Activated CD4-positive, alpha-beta T cell treated with anti-CD3 and anti-CD28 coated beads for 24 hours (primary cell): ENCODE results near the gene FRMD3.

Source experiments
- DNase-seq, 2 donors: peaks; one replicate each; pipeline ENCODE4 v3.0.0-alpha.2; 2020; ENCODE audit warnings: low read depth in 2 of 2

Gene FRMD3

DNA sequence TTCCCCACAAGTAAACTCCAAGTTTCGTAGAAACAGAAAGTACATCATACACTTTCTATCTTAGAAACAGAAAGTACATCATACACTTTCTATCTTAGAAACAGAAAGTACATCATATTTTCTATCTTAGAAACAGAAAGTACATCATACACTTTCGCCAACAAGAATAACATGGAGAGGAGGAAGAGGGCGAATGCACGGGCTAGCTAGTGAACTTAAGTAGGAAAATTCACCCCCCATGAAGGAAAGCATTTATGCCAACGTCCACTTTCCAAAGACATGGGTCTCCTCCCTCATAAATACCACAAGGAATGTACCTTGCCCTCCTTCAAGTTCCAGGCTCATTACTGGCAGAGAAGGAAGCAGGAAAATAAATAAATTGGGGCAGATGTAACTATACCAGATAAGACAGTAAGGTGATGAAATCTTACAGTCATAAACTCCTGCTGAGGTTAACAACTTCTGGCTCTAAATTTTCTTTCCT lies 64.7 kb downstream of the FRMD3 start:
- no peak for DNase-seq

DNA sequence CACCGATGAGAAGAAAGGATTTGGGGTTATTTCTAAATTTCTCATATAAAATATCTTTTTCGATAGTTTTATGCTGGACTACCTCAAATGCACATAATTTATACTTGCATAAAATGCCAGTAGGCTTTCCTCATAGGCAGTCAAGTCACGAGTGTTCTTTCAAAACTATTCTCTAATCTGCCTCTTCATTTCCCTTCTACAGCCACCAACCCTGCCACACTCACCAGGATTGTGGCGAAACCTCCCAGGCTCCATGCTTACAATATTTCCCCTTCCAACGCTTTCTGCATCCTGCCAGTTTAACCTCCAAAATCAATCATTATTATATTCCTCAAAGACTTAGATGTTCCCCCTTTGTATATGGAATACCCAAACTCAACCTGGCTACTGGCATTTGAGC lies 65.4 kb downstream of the FRMD3 start:
- no peak for DNase-seq

DNA sequence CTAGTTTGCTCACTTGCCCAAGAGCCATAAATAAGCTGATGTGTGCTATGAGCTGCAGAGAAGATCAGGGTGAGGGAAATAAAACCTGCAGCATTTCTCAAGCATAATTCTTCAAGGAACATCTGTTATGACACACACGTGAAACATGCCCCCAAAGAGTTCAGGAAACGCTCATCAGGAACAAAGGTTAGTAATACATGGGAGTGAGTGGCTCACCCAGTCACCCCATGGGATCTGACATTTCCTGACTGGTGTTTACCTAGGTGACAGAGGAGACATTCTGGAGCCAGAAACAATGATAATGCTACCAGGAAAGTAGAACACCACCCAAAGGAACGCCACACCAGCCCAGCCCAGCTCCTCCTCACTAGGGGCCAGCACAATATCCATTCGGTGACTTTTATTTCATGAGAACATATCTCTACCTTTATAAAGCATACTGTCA lies 66.0 kb downstream of the FRMD3 start:
- no peak for DNase-seq

DNA sequence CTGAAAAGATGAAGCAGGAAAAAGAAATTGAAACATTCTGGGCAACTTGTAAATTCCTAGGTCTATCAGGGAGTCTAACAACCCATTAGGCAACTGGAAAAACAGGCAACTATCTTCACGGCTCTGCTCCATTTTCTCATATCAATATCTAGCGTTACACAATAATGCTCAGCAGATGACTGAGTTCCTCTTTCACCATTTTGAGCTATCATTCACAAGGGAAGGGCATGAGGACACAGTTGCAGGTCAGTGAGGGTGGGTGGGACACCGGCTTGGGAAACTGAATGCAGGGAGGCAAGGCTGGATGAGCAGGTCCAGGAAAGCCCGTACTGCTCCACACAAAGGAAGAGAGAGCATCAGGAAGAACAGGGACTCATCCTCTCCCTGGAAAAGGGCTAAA lies 67.0 kb downstream of the FRMD3 start:
- DNase-seq, result no peak

DNA sequence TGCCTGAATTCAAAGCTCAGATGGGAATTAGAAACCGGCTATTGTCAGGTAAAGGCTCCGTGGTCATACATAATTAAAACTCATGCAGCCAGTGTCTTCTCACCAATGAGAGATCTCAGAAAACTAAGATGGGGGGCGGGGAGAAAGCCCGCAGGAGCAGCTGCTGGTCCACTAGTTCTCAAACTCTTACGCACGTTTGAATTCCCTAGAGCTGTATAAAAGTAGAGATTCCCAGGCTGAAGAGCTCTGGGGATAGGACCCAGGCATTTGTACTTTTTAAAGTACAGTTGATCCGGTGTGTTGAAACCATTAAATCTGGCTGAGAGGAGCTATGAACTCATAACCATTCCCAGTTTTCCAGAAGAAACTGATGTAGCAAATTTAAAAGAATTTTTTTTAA lies 68.5 kb downstream of the FRMD3 start:
- DNase-seq, result no peak

DNA sequence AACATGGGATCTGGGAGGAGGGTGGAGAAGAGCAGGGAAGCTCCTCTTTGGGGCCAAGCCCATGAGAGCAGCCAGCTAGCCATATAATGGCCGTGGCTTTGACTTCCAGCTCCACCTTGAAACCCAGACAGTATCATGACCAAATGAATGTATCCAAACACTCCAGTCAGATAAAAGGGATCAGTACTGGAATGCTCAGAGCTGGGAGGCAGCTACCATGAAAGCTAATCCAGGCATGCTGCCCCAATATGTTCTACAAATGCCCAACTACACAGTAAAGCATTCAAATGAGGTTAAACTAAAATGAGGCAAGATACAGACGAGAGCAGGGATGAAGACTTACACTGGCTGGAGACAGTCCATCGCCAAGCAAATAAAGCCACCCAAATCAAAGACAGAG lies 69.4 kb downstream of the FRMD3 start:
- no peak for DNase-seq

DNA sequence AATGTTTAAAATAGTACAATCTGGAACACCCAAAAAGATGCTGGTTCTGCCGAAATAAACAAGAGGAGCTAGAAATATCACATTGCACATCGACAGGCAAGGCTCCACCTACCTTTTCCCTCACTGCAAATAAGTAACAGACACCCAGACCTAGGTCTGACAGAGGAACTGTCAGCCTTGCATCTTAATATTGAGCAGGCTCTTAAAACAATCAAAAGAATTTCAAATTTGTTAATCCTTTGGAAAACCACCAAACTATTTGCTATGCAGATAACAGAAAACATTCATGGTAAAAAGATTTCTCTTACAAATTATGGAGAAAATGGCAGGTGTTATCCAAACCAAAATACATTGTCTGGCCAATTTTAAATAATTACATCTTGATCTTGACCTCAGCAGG lies 71.3 kb downstream of the FRMD3 start:
- no peak for DNase-seq

DNA sequence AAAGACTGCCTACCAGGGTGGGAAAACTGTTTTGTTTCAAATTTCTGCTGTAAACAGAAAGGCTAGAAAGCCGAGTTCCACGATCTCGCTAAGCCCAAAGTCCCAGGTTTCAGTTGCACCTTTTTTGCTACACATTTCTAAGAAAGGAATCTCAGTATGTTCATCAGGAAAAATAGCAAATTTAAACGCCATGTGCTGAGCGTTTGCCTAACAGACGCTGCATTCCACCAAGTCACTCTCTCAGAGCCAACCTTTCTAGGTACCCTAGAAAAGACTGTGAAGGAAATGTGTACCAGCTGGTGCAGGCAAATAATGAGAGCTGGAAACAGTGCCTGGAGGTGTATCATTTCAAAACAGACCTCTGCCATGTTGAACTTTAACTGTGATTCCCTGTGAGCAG lies 71.8 kb downstream of the FRMD3 start:
- DNase-seq, result no peak

DNA sequence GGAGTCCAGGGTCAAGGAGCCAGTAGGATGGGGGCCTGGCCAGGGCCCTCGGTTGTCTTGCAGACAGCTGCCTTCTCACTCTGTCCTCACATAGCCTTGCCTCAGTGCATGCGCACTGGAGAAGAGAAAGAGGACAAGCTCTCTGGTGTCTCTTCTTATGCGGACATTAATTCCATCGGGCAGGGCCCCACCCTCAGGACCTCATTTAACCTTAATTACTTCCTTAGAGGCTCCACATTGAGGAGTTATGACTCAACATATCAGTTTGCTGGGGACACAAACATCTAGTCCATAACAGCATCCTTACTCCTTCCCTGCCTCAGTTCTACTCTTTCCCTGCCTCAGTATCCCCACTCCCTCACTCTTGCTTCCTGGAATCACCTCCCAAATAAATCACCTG lies 78.4 kb downstream of the FRMD3 start:
- DNase-seq, result no peak

DNA sequence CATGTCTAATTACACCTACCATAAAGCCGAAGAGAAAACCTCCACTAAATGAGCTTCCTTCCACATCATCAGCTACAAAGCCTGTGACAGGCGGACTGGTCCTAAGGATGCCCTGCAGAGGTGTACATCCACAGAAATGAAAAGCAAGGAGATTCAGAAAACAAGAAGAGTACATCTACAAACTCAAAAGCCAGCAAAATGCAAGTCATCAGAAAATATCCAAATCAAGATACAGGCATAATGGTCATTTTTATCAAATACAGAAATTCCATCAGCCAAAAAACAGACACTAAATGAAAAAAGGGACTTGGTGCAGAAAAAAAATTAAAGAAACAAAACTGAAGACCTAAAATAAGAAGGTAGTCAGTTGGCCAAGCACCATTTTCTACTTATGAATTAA lies 79.7 kb downstream of the FRMD3 start:
- DNase-seq, result no peak

DNA sequence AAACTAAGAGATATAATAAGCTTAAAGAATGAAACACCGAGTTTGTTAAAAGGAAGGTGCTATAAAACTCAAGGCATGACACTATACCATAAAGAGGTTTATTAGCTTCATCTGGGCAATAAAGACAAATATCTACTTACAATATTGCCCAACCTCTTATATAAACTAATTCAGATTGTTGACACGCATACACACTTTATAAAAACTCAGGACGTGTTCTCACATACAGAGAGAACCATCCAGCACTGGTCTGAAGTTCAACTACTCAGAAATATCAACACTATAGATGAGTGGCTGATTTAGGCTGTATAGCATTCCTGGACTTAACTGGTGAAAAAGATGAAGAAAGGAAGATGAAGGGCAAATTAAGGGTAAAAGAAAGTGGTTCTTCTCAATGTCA lies 81.2 kb downstream of the FRMD3 start:
- DNase-seq, result no peak

DNA sequence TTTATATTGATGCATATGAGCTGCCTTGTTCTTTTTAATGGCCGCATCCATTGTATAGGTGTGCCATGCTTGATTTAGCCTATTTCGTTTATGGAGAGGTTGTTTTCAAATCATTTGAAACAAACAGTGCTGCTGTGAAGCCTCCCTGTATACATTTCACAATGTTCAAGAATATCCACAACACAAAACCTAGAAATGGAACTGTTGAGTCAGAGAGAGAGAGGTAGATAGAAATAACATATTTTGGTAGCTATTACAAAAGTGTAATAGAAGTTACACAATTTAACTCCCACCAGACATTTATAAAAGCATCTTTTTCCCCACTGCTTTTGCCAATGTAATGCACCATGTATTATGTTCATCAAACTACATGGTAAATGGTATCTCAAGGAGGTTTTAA lies 82.0 kb downstream of the FRMD3 start:
- no peak for DNase-seq

DNA sequence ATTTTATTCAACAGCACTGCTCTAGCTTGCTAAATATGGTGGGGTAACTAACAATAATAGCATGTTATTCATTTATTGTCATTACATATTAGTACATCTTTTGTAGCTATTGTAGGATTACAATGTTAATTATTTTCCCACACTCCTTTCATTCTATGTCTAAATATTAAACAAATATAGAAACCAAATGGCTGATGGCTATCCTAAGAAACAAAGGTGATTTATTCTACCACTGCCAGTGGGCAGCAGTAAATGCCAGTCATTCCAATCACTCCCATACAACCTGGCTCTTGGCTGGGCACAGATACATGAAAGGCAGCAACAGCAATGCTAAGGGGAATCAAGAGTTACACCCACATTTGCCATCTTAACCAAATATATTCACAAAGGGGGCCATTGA lies 84.1 kb downstream of the FRMD3 start:
- DNase-seq, result no peak

DNA sequence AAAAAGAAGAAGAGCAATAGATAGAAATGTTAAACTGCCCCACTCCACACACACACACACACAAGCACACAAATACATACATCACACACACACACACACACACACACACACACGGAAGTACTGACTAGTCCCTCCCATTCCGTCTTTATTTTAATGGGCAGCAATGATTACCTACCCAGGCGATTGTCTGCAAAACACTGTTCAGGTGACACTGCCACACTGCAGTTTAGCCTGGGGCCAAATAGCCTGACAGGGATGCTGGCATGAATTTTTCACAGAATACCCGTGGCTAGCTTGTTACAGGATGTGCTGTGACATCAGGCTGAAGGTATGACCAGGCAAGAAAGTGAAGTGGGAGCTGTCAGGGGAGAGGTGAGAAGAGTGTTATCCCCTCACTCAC lies 86.9 kb downstream of the FRMD3 start:
- no peak for DNase-seq

DNA sequence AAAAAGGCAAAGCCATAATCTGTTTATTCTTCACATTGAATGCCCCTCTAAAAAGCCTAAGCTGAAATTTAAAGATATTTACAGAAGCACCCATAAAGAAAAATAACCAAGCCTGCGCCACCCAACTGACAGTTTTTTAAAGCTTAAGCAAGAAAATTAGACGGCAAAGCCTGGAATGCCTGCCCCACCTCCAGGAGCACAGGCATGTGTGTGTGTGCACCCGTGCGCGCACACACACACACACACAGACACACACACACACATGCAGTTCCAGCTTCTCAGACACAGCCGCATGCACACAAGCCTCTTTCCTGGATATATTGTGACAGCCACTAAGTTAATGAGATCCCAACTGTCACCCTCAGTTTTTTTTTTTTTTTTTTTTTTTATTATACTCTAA lies 88.2 kb downstream of the FRMD3 start:
- no peak for DNase-seq

DNA sequence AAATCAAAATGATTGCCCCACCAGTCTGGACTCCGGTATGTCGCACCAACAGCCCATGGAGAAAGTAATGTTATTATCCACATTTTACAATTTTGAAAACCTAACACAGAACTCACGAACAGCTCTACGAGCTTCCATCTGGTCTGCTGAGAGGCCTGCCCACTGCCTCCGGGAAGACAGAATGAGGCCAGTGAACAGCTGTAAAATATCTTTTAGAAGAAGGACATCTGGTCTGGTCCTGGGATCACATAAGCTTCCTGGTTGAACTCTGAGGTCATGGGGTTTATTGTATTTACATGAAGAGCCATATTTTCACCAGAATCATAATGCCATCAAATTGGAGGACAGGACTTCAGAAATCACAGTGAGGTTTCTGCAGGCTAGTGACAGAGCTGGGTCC lies 89.0 kb downstream of the FRMD3 start:
- DNase-seq, result no peak

DNA sequence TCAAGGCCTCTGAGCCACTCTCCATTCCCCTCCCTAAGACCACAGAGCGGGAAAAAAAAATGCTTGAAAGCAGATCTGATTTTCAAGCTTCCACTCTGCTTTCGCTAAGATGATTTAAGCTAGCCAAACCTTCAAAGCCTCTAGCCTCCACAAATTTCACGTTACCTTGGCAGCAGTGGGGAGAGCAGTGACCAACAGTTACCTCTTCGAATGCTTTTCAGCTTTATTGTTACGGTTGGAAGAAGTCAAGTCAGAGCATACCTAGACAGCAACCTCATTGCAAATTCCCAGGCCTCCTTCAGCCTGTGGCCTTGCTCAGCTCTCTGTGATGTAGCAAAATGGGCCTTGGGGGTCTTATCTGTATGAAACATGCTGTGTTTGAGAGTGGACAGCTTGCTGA lies 89.6 kb downstream of the FRMD3 start:
- DNase-seq, result no peak

DNA sequence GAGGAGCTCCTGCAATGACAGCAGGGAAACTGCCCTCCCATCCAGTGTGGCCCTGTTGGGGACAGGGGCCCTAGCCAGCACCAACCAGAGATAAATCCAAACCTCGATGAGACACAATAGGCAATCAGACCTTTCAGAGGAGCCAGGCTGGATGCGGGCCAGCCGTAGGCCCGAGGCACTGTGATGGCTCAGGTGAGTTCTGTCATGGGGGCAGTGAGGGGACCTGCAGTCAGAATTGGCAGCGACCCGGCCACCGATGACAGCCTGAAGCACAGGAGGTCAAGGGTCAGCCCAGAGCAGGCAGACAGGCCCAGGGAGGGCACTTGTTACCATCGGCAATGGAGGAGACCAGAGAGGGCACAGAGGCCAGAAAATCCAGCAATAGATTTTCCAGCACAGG lies 90.8 kb downstream of the FRMD3 start:
- no peak for DNase-seq

DNA sequence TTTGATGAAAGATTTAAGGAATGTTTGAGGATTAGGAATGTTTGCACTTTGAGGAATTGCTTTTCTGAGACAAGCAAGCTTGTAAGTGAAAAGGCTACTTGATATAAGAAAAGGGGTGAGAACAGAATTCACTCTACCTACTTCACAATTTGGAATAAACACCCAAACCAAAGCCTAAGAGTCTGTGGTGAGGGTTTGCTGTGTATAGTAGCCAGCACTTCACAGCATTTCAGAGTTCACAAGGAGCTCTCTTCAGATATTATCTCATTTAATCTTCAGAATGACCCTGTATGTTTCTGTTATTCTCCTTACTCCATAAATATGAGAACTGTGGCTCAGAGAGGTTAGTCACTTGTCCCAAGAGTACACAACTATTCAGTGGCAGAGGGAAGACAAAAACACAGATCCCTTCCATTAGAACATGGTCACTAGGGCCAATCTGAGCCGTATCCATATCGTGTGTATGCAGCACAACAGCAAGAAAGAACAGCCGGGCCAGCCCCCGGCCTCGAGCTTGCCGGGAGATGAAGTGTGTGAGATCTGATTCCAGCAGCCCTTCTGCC lies 92.4 kb downstream of the FRMD3 start:
- DNase-seq, result no peak

DNA sequence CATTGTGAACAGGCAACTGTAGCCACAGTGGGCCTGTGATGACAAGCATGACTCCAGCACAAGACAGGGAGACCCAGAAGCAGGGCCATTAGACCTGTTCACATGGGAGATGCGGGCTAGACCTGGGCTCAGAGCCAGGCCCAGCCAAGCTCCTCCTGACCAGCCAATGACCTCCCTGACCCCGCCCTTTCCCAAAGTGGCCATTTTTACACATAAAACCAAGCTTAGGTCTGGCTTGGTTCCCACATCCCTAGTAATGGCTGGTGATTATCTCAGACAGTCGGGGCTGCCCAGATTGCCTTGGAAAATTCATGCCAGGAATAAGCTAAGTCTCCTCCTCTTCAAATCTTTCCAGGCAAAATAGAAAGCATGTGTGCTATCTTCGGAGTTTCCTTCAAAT lies 94.1 kb downstream of the FRMD3 start:
- no peak for DNase-seq

DNA sequence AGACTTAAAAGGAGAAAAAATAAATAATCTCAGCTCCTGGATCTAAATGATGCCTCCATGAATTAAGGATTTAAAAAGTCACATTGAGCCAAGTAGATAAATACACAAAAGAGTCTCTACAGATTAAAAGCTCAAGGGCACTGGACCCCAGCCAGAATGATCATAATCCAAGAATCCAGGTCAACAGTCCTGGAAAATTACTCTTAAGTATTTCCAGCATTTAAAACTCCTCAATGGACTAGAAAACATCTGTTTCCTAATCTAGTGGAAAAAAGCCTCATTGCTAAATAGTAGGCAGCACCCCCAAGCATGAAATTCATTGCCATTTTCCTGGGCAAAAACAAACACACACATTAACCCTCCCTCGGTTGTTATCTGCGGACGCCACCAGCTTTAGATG lies 96.8 kb downstream of the FRMD3 start:
- no peak for DNase-seq

DNA sequence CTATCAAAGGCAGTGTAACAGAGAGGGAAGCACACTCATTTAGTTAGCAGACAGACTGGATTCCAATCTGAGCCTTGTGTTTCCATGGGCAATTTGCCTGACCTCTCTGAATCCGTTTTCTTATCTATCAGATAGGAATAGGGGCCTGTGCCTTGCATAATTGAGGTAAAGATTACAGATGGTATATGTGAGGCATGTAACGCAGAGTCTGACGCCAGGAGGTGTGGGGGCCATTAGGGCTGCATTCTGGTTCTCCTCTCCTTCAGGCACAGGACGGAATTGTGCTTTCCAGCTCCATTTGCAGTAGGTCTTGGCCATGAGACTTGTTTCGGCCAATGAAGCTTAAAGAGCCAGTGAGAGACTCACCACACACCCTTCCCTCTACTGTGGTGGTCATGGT lies 97.6 kb downstream of the FRMD3 start:
- DNase-seq, result no peak

DNA sequence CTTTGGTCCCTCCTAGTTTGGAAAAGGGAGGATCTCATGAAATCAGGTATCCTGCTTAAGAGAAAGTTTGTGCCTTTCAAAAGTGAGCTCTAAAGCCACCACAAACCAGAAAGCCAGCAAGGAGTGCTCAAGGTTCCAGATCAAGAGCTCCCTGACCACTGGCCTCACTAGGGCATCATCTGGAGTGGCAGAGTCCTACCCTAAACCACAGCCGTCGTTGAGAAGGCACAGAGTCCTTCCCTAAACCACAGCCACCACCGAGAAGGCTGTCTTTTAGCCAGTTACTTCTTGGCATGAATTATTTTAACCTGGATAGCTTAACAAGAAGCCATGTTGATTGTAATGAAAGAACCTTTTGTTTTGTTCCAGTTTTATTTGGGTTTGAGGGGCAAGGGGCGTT lies 102.9 kb downstream of the FRMD3 start:
- DNase-seq, result no peak

DNA sequence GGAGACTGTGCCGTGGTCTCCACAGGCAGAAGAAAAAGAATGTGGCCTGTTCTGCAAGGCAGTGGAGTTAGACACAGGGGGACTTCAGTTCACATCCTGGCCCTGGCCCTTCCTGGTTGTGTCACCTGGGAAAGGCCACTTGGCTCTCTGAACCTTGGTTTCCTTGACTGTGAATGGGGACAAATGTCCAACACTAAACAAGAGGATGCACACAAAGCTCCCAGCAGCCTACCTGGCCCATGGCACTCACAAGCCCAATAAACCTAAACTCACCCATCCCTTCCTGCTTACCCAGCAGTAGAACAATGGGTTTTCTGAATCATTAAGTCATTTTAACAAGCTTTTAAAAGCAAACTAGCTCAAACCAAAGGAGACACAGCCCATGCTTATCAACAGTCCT lies 103.9 kb downstream of the FRMD3 start:
- DNase-seq, result no peak

DNA sequence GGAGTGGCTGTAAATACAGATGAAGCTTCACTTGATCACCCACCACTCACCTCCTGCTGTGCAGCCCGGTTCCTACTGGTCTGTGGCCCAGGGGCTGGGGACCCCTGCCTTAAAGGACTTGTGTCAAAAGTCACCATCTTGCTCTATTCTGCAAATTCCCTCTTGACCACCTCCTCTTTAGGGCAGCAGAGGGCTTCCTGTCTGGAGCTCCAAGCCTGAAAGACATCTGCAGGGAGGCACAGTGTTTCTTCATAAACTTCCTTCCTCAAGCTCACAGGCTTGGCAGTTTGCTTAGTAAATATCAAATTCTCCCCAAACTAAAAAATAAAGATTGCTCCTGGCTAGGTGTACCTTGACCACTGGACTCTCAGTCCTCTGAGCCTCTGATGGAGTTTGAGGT lies 104.4 kb downstream of the FRMD3 start:
- no peak for DNase-seq
